SK-MEL-5 (cell line): Measurements from ENCODE around the gene DBP. TPM values are rescaled to one million over a fixed set of nuclear protein-coding genes. Genes with fewer than 3 reads are reported as not detected.
A peak's percentile ranks its signal among the peaks of the same experiment; 100 is the strongest.

Experiments used
- DNase-seq: peaks from one replicate; pipeline ENCODE4 v3.0.0-alpha.2; 2016; ENCODE audit warnings: low read depth, low spot score
- in situ Hi-C: cut with HindIII; loops from 2 replicates; pipeline ENCODE4 v1.10.0; 2016; ENCODE audit warnings: low sequenced_read_pairs, high pct_unique_total_duplicates, low pct_unique_long_range_greater_than_20kb
- total RNA-seq: library from RNA; depleted of rRNA; stranded (reverse); fragments of >200 nt; shearing (Covaris generic); gene quantifications from 2 replicates; pipeline ENCODE4 v1.2.3, GENCODE V29; 2014

Gene DBP
- total RNA-seq, 1 experiment from 2014 or later: 19.9 TPM

DNA sequence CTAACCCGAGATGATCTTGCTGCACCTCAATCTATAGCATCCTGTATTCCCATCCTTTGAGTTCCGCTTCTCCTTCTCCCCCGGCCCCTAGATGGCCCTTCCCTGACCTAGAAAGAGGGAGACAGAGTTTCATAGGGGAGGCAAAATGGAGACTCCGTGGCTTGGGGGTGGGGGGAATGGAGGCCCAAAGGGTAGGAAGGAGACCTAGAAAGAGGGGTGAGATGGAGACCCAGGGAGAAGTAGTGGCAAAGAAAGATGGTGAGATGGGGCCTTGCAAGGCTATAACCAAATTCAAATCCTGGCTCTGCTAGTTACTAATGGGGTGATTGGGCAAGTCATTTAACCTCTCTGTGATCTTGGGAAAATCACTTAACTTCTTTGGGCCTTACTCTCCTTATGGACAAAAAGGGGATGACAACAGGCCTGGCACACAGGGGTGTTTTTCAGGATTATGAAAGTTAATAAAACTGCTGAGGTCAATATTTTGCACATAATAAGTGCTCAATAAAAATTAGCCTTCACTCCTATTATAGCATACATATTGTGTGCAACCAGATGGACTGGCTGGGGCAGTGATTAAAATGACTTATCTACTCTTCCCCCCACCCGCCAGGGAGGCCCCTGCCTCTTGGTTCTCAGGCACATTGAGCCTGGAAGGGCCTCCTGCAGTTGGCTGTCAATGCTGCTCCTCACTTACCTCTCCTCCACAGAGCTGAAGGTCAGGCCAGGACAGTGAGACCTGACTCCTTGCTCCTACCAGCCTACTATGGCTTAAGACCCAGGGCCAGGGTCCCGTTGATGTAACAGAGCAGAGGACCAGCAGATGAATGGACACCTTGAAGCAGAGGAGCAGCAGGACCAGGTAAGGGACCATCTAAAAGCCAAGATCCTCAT, 17.2 kb downstream of the DBP start:
- DNase-seq: no peak
- in situ Hi-C loops: no loop called here

DNA sequence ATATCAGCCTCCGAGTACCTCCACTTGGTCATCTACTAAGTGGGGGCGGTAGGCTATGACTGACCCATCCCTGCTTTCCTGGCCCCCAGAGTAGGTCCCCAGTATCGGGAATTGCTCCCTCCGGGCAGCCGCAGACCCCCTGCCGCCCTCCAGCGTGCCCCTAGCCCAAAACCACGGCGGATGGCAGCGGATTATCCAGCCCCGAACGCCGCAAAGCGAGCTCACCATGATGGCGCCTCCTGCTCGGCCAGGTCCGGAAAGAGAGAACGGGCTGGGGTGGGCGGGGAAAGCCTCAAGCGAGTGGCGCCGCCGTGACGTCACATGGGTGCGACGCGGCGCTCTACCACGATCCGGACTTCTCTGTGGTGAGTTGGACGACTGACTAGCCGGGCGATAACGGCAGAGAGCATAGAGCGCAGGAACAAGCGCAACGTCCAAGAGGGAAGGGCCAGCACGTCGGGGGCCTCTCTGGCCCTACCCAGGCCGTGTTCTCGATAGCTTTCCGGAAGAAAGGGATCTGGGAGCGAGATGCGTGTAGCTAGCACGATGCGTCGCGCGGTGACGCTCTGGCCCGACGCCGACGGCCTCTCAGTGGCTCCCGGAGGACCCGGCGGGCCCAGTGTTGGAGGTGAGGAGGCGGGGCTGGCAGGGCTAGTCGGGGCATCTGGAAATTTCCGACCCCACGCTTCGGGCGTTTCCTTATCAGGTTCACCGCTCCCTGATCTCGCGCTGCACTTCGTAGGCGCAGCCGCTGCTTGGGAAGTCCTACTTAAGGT, 18.1 kb downstream of the DBP start, which contains the start of the genes RPL18 and SPHK2:
Gene RPL18, minus strand, starts transcription at position 263 of the 776 bp plus-strand sequence. Its CDS starts 35 bp downstream, at position 228.
Gene SPHK2, plus strand, starts transcription at position 591 of the 776 bp plus-strand sequence. CDS start 1,009 bp downstream, outside the sequence.
- DNase-seq: peak; percentile 99
- in situ Hi-C loops: no loop called here

DNA sequence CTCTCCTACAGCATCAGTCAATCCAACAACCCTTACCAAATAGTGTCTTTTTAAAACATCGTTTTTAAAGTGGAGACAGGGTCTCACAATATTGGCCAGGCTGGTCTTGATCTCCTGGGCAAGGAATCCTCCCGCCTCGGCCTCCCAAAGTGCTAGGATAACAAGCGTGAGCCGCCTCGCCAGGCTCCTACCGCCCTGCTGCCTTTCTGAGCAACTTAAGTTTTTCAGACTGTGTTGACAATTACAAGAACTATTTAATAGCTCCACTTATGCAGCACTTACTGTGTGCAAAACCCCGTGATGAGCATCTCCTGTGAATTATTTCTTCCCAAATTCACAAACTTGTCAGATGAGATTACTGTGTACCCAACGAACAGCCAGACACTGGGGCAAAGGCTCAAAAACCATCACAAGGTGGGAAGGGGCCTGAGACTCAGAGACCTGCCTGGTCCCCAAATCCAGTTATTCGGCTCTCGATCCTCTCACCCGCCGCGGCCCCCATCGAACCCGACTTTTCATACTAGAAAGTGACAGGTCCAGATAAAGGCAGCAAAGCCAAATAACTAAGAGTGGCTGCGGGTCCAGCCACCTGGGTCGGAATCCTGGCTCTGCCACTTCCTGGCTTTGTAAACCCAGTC, 18.8 kb downstream of the DBP start:
- DNase-seq: no peak
- in situ Hi-C loops: no loop called here

DNA sequence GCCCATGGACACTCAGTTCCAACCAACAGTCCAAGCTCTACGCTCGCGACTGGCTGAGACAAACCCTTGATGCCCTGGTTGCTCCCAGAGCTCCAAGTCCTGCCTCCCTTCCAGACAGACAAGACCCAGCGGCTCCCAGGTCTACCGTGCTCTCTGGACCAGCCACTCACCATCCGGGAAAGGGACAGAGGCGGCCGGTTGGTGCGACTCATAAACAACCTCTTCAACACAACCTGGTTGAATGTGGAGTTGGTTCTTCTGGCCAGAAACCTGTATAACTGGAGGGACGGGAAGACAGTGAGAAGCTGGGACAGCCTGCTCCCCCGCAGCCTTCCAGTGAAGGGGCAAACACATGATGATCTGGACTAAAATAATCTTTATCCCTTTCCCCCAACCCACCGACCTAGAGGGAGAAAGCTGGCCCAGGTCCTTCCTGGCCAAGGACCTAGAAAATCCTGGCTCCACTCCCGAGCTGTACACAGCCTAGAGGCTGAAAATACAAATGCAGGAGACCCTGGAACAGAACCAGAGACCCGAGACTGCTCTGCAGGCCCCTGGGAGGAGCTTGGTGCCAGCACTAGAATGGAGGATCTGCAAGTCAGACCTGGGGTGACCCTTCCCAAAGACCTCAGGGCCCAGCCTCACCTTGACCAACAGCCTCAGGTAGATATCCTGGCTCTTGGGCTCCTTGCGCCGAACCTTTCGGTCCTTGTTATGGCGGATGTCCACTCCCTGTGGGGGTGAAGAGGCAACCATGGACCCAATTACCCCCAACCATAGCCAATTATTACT, 19.8 kb downstream of the DBP start:
- no peak for DNase-seq
- in situ Hi-C loops: no loop called here

DNA sequence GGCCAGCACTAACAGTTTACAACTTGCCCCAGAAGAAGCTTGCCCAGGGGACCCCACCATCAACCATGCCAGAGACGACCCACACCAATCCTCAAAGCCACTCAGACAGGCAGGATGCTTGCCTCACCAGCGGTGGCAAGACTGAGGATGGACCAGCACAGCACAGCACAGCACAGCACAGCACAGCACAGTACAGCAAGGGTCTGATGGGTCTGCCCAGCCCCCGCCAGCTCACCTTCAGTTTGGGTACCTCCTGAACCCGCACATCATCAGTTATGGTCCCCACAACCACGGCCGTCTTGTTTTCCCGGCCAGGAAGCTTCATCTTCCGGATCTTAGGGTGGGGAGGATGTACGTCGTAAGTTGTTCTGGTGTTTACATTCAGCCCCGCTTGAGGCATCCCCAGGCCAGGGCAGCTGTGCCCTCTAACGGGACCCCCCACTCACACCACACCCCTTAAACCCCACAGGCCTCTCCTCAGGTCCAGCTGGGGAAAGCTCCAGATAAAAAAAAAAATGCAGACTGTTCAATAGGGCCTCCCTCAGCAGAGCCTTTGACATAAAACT, 20.6 kb downstream of the DBP start:
- no peak for DNase-seq
- in situ Hi-C loops: no loop called here

DNA sequence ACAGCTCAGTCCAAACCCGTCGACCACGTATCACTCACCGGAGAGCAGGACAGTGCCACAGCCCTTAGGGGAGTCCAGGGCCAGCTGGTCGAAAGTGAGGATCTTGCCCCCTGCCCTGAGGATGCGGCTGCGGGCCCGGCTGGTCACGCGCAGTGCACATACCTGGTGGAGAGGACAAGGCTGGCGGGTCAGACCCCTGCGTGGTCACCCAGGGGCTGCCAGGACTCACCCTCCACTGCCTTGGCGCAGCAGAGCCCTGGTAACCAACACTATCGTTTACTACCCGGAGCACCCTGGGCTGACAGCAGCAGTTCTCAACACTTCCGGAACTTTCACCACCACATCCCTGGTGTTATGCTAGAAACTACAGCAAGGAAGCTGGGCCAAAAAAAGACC, 21.1 kb downstream of the DBP start:
- in situ Hi-C loops: no loop called here
- DNase-seq: no peak

DNA sequence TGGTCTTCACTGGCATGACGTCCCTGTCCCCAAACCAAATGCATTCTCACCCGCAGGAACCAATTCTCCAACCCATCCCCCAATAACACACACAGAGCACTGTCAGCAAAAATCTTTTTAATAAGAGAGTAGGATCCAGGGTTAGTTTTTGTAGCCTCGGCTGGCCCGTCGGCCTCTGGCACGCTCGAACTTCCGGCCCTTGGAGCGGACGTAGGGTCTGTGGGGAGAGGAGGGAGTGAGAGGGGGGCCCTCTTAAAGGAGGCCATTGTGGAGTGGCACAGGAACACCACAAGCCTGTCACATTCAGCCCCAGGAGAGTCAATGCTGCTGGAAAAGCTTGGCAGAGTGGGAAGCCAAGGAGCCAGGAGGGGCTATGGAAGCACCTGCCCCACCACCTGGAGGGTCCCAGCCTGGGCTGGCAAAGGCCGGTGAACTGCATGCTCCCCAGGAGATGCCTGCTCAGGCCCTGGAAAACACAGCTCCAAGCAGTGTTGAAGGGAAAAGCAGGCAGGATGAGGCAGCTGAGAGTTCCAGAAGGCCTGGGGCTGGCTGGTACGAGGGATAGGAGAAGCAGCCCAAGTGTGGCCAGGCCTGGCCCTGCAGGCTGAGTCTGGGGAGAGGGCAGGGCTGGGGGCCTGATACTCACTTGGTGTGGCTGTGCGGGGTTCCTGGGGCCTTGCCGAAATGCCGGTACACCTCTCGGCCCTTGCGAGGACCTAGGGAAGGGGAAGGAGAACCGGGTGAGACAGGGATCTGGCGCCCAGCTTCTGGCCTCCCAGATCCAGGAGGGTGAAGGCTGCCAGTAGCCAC, 21.7 kb downstream of the DBP start:
- DNase-seq: no peak
- in situ Hi-C loops: no loop called here

DNA sequence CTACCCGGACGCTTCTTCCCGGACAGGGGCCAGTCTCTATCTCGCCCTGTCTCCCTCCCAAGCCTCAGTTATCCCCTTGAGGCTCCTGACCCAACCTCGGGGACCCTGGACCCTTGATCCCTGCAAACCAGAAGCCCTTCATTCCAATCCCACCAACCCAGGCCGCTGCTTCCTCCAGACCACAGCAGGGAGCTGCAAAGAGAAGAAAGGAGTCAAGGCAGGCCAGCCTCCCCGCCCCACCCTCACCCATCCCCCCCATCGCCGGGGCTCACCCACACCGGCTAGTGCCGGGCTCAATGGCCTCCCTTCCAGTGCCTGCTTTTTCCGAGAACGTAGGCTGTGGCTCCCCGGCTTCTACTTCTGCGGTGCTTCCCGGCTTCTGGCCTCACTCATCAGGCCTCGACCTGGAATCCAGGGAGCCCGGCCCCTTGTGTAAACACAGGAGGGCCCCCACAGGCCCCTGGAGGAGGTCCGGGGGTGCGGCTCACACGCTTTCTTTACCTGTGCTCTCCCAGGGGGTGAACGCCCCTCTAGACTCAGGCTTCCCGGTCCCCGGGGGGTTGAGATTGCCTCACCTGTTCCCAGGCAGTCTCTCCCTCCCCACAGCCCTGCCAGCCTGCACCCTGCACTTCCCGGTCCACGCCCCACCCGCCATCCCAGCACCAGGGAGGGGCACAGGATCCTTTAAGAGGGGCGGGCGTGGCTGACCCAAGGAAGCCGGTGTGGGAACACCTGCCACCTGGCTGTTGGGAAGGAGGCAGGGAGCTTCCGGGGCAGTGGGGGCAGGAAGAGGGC, 22.5 kb downstream of the DBP start, which contains the start of gene FAM83E:
Gene FAM83E, minus strand, starts transcription at position 641 of the 795 bp plus-strand sequence. CDS start 1,704 bp downstream, outside the sequence.
- DNase-seq: no peak
- in situ Hi-C loops: no loop called here

DNA sequence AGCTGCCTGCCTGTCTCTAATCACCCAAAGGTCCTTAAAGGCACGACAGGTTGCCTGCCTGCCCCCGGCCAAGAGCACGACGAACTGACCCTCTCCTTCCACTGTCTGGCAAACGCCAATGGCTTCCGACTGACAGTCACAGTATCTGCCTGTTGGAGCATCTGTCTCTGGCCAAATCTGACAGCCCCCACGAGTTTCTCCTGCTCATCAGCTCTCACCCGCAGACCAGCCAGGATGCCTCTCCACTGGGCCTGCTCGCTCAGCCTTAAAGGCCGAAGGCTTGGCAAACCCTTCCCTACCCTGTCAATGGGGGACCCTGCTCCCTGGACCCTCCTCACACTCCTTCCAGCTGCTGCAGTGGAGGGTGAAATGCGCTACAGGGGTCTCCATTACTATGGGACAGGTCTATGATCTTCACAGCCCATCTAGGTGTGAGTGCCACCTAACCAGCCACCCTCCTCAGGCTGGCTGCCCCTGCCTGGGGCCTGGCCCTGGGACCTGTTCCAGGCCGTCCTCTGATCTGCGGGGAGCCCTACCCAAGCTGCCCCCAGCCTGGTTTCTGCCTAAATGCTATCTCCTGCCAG, 23.2 kb downstream of the DBP start:
- DNase-seq: no peak
- in situ Hi-C loops: no loop called here

DNA sequence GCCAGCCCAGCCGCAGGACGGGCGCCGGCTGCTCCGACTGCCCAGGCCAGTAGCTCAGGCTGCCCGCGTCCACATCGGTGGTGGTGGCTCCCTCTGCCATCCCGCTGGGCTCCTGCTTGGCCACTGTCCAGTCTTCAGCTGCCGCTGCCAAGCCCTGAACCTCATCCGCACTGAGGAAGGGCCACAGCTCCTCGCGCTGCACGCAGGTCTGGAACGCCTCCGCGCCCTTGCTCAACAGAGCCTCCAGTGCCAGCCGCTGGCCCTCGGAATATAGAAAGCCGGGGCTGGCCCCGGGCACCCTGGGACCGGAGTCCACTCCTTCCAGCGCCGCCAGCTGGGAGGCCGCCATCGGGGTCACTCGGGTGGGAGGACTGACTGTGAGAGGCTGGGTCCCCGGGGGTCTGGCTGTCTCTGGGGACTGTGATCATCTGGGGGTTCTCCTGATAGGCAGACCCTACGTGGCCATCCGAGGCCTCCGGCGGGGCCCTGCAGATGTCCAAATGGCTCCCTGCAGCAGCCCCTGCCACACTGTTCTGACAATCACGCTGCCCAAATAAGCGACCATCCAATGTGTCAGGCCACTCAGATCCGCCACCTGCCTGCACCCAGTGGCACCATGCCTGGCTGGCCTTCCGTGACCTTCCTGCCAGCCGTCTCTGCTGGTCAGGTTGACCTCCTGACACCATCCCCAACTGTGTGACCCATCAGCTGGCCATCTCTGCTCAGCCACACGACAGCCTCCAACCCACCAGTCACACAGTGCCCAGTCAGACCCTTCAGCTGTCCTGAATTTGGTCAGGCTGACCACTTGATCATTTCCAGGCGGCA, 23.9 kb downstream of the DBP start:
- no peak for DNase-seq

DNA sequence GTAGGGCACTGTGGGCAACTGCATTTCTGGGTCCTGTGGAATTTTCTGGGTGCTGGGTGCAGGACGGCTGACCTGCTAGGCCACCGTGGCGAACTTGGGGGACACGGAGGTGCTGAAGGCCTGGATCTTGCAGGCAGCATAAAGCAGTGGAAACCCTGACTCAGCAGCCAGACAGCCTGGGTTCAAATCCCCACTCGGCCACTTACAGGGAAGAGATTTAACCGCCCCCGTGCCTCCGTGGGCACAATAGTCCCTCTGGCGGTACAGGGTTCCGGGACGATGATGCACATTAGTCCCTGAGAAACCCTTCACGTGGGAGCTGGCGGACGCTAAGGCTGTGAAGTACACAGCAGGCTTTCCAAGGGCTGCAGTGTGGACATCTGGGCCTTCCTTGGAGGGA, 25.3 kb downstream of the DBP start:
- no peak for DNase-seq
- in situ Hi-C loops: no loop called here

More for the DNA sequence above, 23.9 kb downstream of the DBP start:
- in situ Hi-C loops: no loop called here

DNA sequence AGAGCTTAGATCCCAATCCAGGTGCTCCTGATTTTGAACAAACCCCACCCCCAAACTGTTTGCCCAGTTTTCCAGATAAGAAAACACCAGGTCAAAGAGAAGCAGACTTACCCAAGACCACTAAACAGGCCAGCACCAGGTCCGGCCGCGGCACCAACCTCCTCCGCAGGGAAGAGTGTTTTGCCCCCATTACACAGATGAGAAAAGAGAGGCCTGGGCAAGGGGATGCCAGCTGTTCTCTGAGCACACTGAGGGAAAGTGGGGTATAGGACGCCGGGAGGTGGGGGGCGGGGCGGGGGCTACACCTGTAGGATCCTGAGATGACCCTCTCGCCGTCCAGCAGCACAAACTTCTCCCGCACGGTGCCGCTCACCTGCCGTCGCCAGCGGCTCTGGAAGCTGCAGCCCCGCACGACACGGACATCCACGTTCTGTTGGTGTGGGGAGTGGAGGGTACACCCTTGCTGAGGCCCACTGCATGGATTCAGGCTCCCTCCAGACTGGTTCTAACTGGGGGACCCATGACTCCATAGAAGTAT, 27.5 kb downstream of the DBP start:
- in situ Hi-C loops: no loop called here

DNA sequence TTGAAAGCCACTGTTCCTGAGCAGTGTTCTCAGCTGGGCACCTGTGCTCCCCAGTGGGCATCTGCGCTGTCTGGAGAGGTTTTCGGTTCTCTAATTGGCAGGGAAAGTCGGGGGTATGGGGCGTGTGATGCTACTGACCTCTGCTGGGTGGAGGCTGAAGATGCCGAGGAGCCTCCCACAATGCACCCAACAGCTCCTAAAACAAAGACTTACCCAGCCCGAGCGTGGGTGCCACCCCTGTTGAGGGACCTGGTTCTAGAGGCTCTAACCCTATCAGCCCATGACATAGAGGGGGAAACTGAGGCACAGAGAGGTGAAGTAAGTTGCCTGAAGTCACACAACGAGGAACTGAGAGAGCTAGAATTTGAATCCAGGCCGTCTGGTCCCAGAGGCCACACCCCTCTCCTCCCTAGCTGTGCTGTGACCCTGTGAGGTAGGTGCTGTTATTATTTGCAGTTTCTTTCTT, 28.3 kb downstream of the DBP start:
- DNase-seq: peak; percentile 72
- in situ Hi-C loops: no loop called here

More for the DNA sequence above, 27.5 kb downstream of the DBP start:
- DNase-seq: no peak

DNA sequence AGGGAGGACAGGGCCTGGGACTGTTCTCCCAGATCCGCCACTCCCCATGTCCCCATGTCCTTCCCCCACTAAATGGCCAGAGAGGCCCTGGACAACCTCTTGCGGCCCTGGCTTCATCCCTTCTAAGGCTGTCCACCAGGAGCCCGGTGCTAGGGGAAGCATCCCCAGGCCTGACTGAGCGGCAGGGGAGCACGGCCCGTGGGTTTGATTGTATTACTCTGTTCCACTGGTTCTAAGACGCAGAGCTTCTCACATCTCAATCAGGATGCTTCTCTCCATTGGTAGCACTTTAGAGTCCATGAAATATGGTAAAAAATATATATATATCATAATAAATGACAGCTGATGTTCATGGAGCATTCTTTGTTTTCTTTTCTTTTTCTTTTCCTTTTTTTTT, 29.8 kb downstream of the DBP start:
- in situ Hi-C loops: no loop called here

More for the DNA sequence above, 29.8 kb downstream of the DBP start:
- DNase-seq: no peak
